K562 (cell line): ENCODE data around the gene TRNAU1AP. TPM values are rescaled to one million over a fixed set of nuclear protein-coding genes. Genes with fewer than 3 reads are reported as not detected.
A peak's percentile ranks its signal among the peaks of the same experiment; 100 is the strongest.

ENCODE experiments used
- ATF7 ChIP-seq: fragments of 450-650 bp; IDR thresholded peaks from 2 replicates; pipeline ENCODE4 v1.7.1; 2014; ENCODE audit warnings: mild to moderate bottlenecking, moderate library complexity
- CBX1 ChIP-seq: sonication (generic); IDR thresholded peaks from 2 replicates; pipeline ENCODE4 v1.6.1; 2016; ENCODE audit warnings: antibody characterized with exemption, low read depth, mild to moderate bottlenecking
- CBX5 ChIP-seq: IDR thresholded peaks from 2 replicates; pipeline ENCODE4 v1.6.1; 2014; ENCODE audit warnings: low read depth, borderline replicate concordance
- CXXC5 ChIP-seq: fragments of 250-450 bp; sonication (Bioruptor Pico); IDR thresholded peaks from 2 replicates; pipeline ENCODE4 v1.8.0; 2022; ENCODE audit warnings: inconsistent platforms, mild to moderate bottlenecking, moderate library complexity
- DEAF1 ChIP-seq: fragments of 450-650 bp; formaldehyde crosslinking; IDR thresholded peaks from 2 replicates; pipeline ENCODE4 v1.4.0; 2020; ENCODE audit warnings: mild to moderate bottlenecking, moderate library complexity
- ETS1 ChIP-seq: conservative IDR thresholded peaks from 2 replicates; pipeline ENCODE4 v1.6.1; 2011; ENCODE audit warnings: low read depth, mild to moderate bottlenecking, low read length; ENCODE audit not compliant: control insufficient read depth
- FOXJ2 ChIP-seq: fragments of 200-800 bp; sonication (Bioruptor generic); IDR thresholded peaks from 2 replicates; pipeline ENCODE4 v1.6.1; 2016; ENCODE audit warnings: missing genetic modification characterization, missing compliant biosample characterization
- HMG20B ChIP-seq: fragments of 250-450 bp; sonication (Bioruptor Pico); IDR thresholded peaks from 2 replicates; pipeline ENCODE4 v1.5.0; 2021; ENCODE audit warnings: mild to moderate bottlenecking
- HMGXB4 ChIP-seq: sonication (generic); formaldehyde crosslinking; IDR thresholded peaks from 2 replicates; pipeline ENCODE4 v1.8.1; 2023; ENCODE audit warnings: mild to moderate bottlenecking, missing genetic modification reagents
- KAT8 ChIP-seq: fragments of 450-650 bp; IDR thresholded peaks from 2 replicates; pipeline ENCODE4 v1.6.1; 2016; ENCODE audit warnings: low read depth, mild to moderate bottlenecking
- NRF1 ChIP-seq, 2 experiments: fragments of 450-650 bp; IDR thresholded peaks in 1 of 2; conservative IDR thresholded peaks in 1 of 2; 2 replicates each; pipeline ENCODE4 v1.6.1; 2014; ENCODE audit warnings: mild to moderate bottlenecking in 2 of 2
- SIN3A ChIP-seq, 2 experiments: fragments of 150-350 bp in 1 of 2; IDR thresholded peaks; 2 replicates each; pipeline ENCODE4 v1.6.1; 2011 to 2016; ENCODE audit warnings: borderline replicate concordance in 2 of 2, low read depth in 2 of 2, low read length in 2 of 2, mild to moderate bottlenecking in 2 of 2, moderate library complexity in 2 of 2; ENCODE audit not compliant: control insufficient read depth in 1 of 2
- SLC30A9 ChIP-seq: fragments of 250-450 bp; sonication (Bioruptor Pico); IDR thresholded peaks from 2 replicates; pipeline ENCODE4 v1.8.0; 2022; ENCODE audit warnings: mild to moderate bottlenecking, moderate library complexity
- SRF ChIP-seq, 2 experiments: fragments of 250-450, 450-650 bp in 1 of 2; sonication (Bioruptor Pico) in 1 of 2; sonication (generic) in 1 of 2; formaldehyde crosslinking; IDR thresholded peaks; 2 replicates each; pipeline versions ENCODE4 v1.5.0 to v1.5.1; 2020 to 2022; ENCODE audit warnings: mild to moderate bottlenecking in 1 of 2, missing genetic modification reagents in 1 of 2
- TEAD2 ChIP-seq: fragments of 450-650 bp; IDR thresholded peaks from 2 replicates; pipeline ENCODE4 v1.6.1; 2016; ENCODE audit warnings: missing genetic modification characterization, control low read depth, missing compliant biosample characterization
- U2AF2 ChIP-seq: fragments of 200-400 bp; formaldehyde crosslinking; optimal IDR thresholded peaks from 2 replicates; pipeline ENCODE3; 2017; ENCODE audit warnings: low read depth, mild to moderate bottlenecking, low read length
- ZFX ChIP-seq: sonication (generic); formaldehyde crosslinking; IDR thresholded peaks from 2 replicates; pipeline ENCODE4 v1.8.0; 2022; ENCODE audit warnings: mild to moderate bottlenecking, missing genetic modification reagents, moderate library complexity
- polyA plus RNA-seq, 8 experiments: library from polyadenylated mRNA; depleted of rRNA in 4 of 8; stranded (reverse) in 5 of 8; unstranded in 3 of 8; fragments of >200 nt; fragmentation: Nextera tagmentation in 2 of 8; fragmentation: Illumina TruSeq in 1 of 8; extraction: Ambion mirVana in 2 of 8; extraction: Trizol in 1 of 8; gene quantifications; 2 replicates each; pipeline versions ENCODE4 v1.2.1 to v1.2.3, GENCODE V29; 2011 to 2014; ENCODE audit warnings: inconsistent platforms in 1 of 8, missing spikeins in 1 of 8
- total RNA-seq, 7 experiments: library from RNA; depleted of rRNA in 6 of 7; stranded (reverse); fragments of >200 nt in 6 of 7; fragmentation: Illumina TruSeq in 2 of 7; extraction: Trizol in 2 of 7; gene quantifications; 2 replicates each; pipeline versions ENCODE4 v1.2.1 to v1.2.3, GENCODE V29; 2011 to 2021; ENCODE audit warnings: low replicate concordance in 1 of 7
- TF ChIP-seq, protein P1 (sequence below): fragments of 250-450 bp; sonication (Bioruptor Pico); IDR thresholded peaks from 2 replicates; pipeline ENCODE4 v1.5.1; 2021; ENCODE audit warnings: mild to moderate bottlenecking
- TF ChIP-seq, protein P2 (sequence below): fragments of 150-350 bp; conservative IDR thresholded peaks from 2 replicates; pipeline ENCODE4 v1.6.1; 2014; ENCODE audit warnings: low read length

The TRNAU1AP gene
- total and polyA plus RNA-seq, 9 of the 15 experiments (the other 6 are each of a cell fraction or from before 2014, with no cell fraction given): 34.9 to 110 (median 46.3) TPM

DNA sequence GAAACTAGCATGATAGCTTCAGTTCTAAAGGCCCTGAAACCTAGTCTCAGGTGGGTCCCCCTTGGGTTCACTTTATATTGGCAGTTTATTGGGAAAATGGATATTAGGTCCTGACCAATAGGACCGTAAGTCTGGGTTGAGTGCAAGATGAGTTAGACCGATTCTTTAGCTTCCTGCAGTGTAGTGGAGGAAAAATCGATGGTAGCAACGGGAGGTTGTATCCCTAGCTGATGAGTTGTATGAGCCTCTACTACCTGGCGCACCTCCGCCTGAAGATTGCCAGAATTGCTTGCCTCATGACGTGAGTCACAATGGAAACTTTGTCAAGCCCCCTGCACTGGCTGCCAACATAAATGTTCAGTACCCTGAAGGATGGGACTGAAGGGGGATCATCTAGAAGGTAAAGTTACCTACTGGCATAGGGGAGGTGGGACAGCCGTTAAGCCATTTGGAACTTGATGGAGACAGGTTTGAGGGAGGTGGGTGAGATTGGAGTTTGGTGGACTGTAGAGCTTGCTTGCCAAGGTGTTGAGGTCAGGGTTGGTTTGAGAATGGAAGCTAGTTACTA, 43.1 kb upstream of the TRNAU1AP start (continued):
- TF ChIP-seq DEAF1: no peak
- TF ChIP-seq ZFX (CRISPR knock-in tag): no peak; the same call in 1 of the 2 replicates
- peak in 1 of 2 experiments; percentile 92; a peak in 2 of 4 replicates for TF ChIP-seq SIN3A (IDR thresholded peaks at IDR 0.05; ENCODE audit: borderline replicate concordance in 2 of 2, control insufficient read depth in 1 of 2, low read depth in 2 of 2, low read length in 2 of 2)
- TF ChIP-seq ETS1: peak; percentile 62
- TF ChIP-seq SRF (CRISPR knock-in tag; IDR thresholded peaks at IDR 0.05): peak in 1 of 2 experiments; percentile 54; a peak in 1 of 4 replicates
- no peak for TF ChIP-seq SLC30A9 (CRISPR knock-in tag)
- TF ChIP-seq FOXJ2 (tag): no peak
- peak; percentile 12; the same call in 1 of the 2 replicates for TF ChIP-seq CBX5
- TF ChIP-seq, protein P1, sequence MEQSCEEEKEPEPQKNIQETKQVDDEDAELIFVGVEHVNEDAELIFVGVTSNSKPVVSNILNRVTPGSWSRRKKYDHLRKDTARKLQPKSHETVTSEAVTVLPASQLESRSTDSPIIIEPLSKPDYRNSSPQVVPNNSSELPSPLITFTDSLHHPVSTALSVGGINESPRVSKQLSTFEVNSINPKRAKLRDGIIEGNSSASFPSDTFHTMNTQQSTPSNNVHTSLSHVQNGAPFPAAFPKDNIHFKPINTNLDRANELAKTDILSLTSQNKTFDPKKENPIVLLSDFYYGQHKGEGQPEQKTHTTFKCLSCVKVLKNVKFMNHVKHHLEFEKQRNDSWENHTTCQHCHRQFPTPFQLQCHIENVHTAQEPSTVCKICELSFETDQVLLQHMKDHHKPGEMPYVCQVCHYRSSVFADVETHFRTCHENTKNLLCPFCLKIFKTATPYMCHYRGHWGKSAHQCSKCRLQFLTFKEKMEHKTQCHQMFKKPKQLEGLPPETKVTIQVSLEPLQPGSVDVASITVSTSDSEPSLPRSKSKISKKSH (CRISPR knock-in tag): no peak
- no peak for TF ChIP-seq CXXC5
- no peak for TF ChIP-seq HMGXB4
- TF ChIP-seq U2AF2: no peak
- TF ChIP-seq HMG20B (CRISPR knock-in tag): peak; percentile 84; the same call in 1 of the 2 replicates
- no peak for TF ChIP-seq KAT8
- TF ChIP-seq NRF1 (conservative IDR thresholded peaks at IDR 0.05 in 1 of 2, IDR thresholded peaks at IDR 0.05 in 1 of 2): no peak
- TF ChIP-seq ATF7: no peak; the same call in 1 of the 2 replicates
- TF ChIP-seq, protein P2, sequence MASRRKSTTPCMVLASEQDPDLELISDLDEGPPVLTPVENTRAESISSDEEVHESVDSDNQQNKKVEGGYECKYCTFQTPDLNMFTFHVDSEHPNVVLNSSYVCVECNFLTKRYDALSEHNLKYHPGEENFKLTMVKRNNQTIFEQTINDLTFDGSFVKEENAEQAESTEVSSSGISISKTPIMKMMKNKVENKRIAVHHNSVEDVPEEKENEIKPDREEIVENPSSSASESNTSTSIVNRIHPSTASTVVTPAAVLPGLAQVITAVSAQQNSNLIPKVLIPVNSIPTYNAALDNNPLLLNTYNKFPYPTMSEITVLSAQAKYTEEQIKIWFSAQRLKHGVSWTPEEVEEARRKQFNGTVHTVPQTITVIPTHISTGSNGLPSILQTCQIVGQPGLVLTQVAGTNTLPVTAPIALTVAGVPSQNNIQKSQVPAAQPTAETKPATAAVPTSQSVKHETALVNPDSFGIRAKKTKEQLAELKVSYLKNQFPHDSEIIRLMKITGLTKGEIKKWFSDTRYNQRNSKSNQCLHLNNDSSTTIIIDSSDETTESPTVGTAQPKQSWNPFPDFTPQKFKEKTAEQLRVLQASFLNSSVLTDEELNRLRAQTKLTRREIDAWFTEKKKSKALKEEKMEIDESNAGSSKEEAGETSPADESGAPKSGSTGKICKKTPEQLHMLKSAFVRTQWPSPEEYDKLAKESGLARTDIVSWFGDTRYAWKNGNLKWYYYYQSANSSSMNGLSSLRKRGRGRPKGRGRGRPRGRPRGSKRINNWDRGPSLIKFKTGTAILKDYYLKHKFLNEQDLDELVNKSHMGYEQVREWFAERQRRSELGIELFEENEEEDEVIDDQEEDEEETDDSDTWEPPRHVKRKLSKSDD: no peak
- TF ChIP-seq CBX1: no peak; the same call in 1 of the 2 replicates
- TF ChIP-seq TEAD2: no peak
